Natural killer cell (primary cell): ENCODE data around the gene PFKP. TPM values are rescaled to one million over a fixed set of nuclear protein-coding genes. Genes with fewer than 3 reads are reported as not detected.

ENCODE experiments used
- ATAC-seq, 3 donors: fragments of 150-1000 bp in 2 of 3; fragments of 200-7000 bp in 1 of 3; cut with Tn5 transposase; 1 replicate in 1 of 3; 2 replicates in 2 of 3; pipeline ENCODE4 v1.10.0; 2021; ENCODE audit warnings: mild to moderate bottlenecking in 2 of 3, moderate library complexity in 2 of 3
- DNase-seq, 2 donors: peaks; one replicate each; pipeline versions ENCODE4 v3.0.0 to v3.0.0-alpha.2; 2013 to 2021; ENCODE audit warnings: mixed read lengths in 1 of 2
- H3K27ac ChIP-seq: one replicate; pipeline ENCODE4 v1.5.1; 2013; ENCODE audit warnings: mild to moderate bottlenecking, low read length
- H3K27me3 ChIP-seq: one replicate; pipeline ENCODE4 v1.6.1; 2013; ENCODE audit warnings: low read length; ENCODE audit not compliant: control insufficient read depth, insufficient read depth
- H3K36me3 ChIP-seq: one replicate; pipeline ENCODE4 v1.6.1; 2013; ENCODE audit warnings: low read length; ENCODE audit not compliant: control insufficient read depth, insufficient read depth
- H3K4me1 ChIP-seq: one replicate; pipeline ENCODE4 v1.6.1; 2013; ENCODE audit warnings: low read length; ENCODE audit not compliant: control insufficient read depth, insufficient read depth
- H3K4me3 ChIP-seq: one replicate; pipeline ENCODE4 v1.5.1; 2013; ENCODE audit warnings: low read length
- H3K9me3 ChIP-seq: one replicate; pipeline ENCODE4 v1.6.1; 2013; ENCODE audit warnings: low read length; ENCODE audit not compliant: control insufficient read depth, insufficient read depth
- H3K27ac Mint-ChIP-seq, 2 donors: one replicate each; pipeline ENCODE4 v1.8.0; 2022; ENCODE audit warnings: mild to moderate bottlenecking in 2 of 2, mixed read lengths in 2 of 2, moderate library complexity in 1 of 2
- H3K27me3 Mint-ChIP-seq, 2 donors: one replicate each; pipeline ENCODE4 v1.8.0; 2022; ENCODE audit warnings: low read depth in 2 of 2, mixed read lengths in 2 of 2
- H3K36me3 Mint-ChIP-seq: one replicate; pipeline ENCODE4 v1.8.0; 2022; ENCODE audit warnings: mixed read lengths
- H3K4me1 Mint-ChIP-seq, 2 donors: one replicate each; pipeline ENCODE4 v1.8.0; 2022; ENCODE audit warnings: mixed read lengths in 2 of 2
- H3K4me3 Mint-ChIP-seq: one replicate; pipeline ENCODE4 v1.8.0; 2022; ENCODE audit warnings: mild to moderate bottlenecking, moderate library complexity, mixed read lengths
- H3K9me3 Mint-ChIP-seq, 2 donors: one replicate each; pipeline ENCODE4 v1.8.0; 2022; ENCODE audit warnings: mixed read lengths in 2 of 2
- WGBS: methylation state at CpG from one replicate; pipeline ENCODE4 v1.1.7; 2013; ENCODE audit warnings: missing lambda C conversion rate; ENCODE audit not compliant: insufficient coverage; 5-methylcytosine and 5-hydroxymethylcytosine counted together
- intact Hi-C: fragments of 100-400 bp; cut with micrococcal nuclease; formaldehyde crosslinking; loops from one replicate; pipeline ENCODE4 v1.14.2; 2022
- total RNA-seq, 4 donors: library from RNA; stranded (reverse); fragments of 120-200 nt in 1 of 4; gene quantifications; one replicate each; pipeline versions ENCODE4 v1.2.3 to v1.2.4, GENCODE V29; 2013 to 2022
- TF ChIP-seq, protein P1 (sequence below): fragments of 200-600 bp; IDR thresholded peaks from one replicate; pipeline ENCODE4 v1.8.0; 2022; ENCODE audit warnings: antibody characterized with exemption

The PFKP gene
- total RNA-seq, 3 donors from 2014 or later (not counting 1 experiment from before 2014, with no cell fraction given) = 43.9 to 62.4 (median 47.4) TPM

DNA sequence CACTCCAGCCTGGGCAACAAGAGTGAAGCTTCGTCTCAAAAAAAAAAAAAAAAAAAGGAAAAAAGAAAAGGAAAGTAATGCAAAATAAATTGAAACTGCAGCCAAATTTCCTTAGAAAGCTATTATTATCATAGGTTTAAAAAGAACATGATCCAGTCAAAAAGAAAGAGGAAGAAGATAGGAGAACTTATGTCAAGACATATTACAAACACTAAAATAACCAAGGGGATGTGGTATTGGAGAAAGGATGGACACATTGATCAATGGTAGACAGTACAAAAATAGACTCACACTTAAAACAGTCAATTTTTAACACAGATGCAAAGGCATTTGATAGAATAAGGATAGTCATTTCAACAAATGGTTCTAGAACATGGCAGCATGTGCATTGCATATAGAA is 27.3 kb upstream of the PFKP start:
- H3K27ac ChIP-seq = no peak overlapping the region
- peaks cover 4% of the 10 kb centered on the region for H3K4me1 ChIP-seq
- intact Hi-C loops = loop anchor here (5.0 to 10.0 kb wide), 2 partner anchors 113 to 1615 kb away; no protein-coding TSS in a partner anchor
- H3K4me3 ChIP-seq = no peak overlapping the region
- WGBS = no CpG with 5 or more reads among the region's 1 CpG
- TF ChIP-seq, protein P1, sequence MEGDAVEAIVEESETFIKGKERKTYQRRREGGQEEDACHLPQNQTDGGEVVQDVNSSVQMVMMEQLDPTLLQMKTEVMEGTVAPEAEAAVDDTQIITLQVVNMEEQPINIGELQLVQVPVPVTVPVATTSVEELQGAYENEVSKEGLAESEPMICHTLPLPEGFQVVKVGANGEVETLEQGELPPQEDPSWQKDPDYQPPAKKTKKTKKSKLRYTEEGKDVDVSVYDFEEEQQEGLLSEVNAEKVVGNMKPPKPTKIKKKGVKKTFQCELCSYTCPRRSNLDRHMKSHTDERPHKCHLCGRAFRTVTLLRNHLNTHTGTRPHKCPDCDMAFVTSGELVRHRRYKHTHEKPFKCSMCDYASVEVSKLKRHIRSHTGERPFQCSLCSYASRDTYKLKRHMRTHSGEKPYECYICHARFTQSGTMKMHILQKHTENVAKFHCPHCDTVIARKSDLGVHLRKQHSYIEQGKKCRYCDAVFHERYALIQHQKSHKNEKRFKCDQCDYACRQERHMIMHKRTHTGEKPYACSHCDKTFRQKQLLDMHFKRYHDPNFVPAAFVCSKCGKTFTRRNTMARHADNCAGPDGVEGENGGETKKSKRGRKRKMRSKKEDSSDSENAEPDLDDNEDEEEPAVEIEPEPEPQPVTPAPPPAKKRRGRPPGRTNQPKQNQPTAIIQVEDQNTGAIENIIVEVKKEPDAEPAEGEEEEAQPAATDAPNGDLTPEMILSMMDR = no peak
- Mint-ChIP-seq H3K27me3 (peaks cover 22 to 24% of the 10 kb centered on the region in 2 donors), H3K36me3 (no peaks in the 10 kb centered on the region), H3K9me3 (no peaks in the 10 kb centered on the region), H3K4me1 (peaks cover 0 to 9% of the 10 kb centered on the region in 2 donors), H3K27ac (no peak overlapping the region), H3K4me3 (no peak overlapping the region)
- DNase-seq (no peak), ATAC-seq (no peak)
- H3K27me3 ChIP-seq = no peaks in the 10 kb centered on the region
- H3K36me3 ChIP-seq = no peaks in the 10 kb centered on the region
- no peaks in the 10 kb centered on the region for H3K9me3 ChIP-seq

DNA sequence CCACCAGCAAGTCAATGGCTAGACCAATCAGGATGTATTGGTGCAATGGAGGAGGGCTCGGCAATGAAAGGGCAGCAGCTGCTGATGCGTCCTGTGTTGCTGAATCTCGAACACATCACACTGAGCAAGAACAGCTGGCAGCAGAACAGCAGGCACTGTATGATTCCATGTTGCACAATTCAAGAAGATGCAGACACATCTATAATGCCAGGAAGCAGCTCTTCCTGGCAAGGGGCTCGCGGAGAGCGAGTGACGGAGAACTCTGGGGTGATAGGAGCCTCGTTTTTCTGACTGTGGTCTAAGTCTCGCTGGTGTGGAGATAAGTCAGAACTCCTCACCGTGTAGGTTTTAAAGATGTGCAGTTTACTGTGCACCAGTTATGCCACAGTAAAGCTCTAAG is 24.8 kb upstream of the PFKP start:
- no peaks in the 10 kb centered on the region for H3K9me3 ChIP-seq
- Mint-ChIP-seq H3K4me3 (no peak overlapping the region), H3K36me3 (no peaks in the 10 kb centered on the region), H3K27me3 (peaks cover 9 to 11% of the 10 kb centered on the region in 2 donors), H3K27ac (no peak overlapping the region), H3K9me3 (no peaks in the 10 kb centered on the region), H3K4me1 (peaks cover 0 to 6% of the 10 kb centered on the region in 2 donors)
- H3K4me1 ChIP-seq = no peaks in the 10 kb centered on the region
- intact Hi-C loops = loop anchor here (5.0 to 10.0 kb wide), 2 partner anchors 115 to 1618 kb away; no protein-coding TSS in a partner anchor
- H3K27ac ChIP-seq = no peak overlapping the region
- H3K27me3 ChIP-seq = no peaks in the 10 kb centered on the region
- WGBS = 79% methylated on average over 10 of the region's 10 CpGs
- ATAC-seq (no peak), DNase-seq (no peak)
- TF ChIP-seq, protein P1 = no peak
- no peak overlapping the region for H3K4me3 ChIP-seq
- H3K36me3 ChIP-seq = no peaks in the 10 kb centered on the region

DNA sequence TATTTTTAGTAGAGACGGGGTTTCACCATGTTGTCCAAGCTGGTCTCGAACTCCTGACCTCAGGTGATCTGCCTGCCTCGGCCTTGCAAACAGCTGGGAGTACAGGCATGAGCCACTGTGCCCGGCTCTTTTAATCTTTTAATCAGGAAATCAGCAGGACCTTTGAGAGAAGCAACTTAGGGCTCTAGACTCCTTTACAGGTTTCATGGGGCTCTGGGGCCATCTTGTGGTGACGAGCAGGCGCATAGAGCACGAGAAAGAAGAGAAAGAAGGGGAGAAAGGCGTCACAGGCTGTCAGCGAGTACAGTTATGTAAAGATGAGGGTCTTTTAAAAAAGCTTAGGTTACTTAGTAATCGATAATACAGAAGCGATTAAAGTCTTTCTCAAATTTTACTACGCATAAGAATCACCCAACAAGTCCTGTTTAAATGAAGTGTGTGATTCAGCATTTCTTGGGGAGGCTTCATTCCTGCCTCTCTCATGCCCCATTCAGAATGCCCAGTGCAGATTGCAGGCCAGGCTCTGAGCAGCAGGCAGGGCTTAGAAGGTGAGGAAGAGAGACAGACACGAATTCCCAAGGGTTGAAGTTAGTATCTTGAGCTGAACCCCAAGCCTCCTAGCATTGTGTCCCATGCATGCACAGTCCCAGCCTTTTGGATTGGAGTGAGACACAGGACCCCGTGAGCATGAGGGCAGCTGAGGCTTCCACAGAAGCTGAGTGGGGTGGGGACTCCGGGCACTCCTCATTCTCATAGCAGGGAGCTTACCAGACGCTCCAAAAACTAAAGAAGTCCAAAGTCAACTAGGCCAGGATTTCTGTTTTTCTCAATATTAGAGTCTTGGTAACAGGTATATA is 23.6 kb upstream of the PFKP start:
- DNase-seq (peak in 1 of 2 donors; percentile 69), ATAC-seq (peak in 2 of 3 donors; percentile 60 to 64)
- Histone ChIP-seq H3K4me3 (no peak overlapping the region), H3K4me1 (no peaks in the 10 kb centered on the region), H3K36me3 (no peaks in the 10 kb centered on the region), H3K27ac (no peak overlapping the region), H3K27me3 (no peaks in the 10 kb centered on the region), H3K9me3 (no peaks in the 10 kb centered on the region)
- 32% methylated on average over 13 of the region's 16 CpGs for WGBS
- TF ChIP-seq, protein P1 = peak; percentile 41
- Mint-ChIP-seq H3K4me1 (peaks cover 0 to 6% of the 10 kb centered on the region in 2 donors), H3K36me3 (no peaks in the 10 kb centered on the region), H3K4me3 (no peak overlapping the region), H3K27ac (no peak overlapping the region), H3K27me3 (peaks cover 5 to 9% of the 10 kb centered on the region in 2 donors), H3K9me3 (no peaks in the 10 kb centered on the region)
- intact Hi-C loops = loop anchor here (5.0 to 10.0 kb wide), 2 partner anchors 116 to 1619 kb away; no protein-coding TSS in a partner anchor
